DMS53 treated with DMSO at 0.1 percent for 48 hours (cell line): Measurements from ENCODE around the gene COBLL1.

ENCODE experiments used
- DNase-seq: peaks from one replicate; lab custom pipeline; 2025; ENCODE audit not compliant: unreplicated experiment; lab: John Stamatoyannopoulos, UW

The COBLL1 gene

DNA sequence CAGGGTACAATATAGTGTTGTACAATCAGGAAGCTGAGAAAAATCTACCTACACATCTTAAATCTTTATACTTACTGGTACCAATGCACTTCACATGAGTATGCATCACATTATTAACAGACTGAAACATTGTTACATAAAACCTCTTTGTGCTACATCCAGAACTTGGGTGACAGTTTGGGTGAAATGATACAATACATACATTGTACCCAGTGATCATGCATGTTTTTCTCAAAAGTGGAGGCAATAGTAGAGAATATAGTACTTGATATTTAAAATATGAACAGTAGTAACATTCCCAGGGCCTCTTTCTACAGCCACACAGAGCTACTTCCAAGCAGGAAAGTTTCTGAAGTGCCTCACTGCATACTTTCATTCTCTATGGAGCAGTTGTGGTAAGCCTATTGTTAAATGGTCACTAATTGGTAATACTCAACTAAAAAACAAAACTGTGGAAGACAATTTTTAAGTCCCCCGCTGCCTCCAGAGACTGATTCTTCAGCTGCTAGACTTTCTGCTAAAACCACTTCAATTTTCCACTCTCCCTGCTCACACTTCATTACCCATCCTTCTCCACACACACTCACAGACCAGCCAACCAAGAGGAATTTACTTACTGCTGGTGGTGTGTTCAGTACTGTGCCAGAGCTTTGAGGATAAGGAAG is 197.5 kb downstream of the COBLL1 start:
- no peak for DNase-seq

DNA sequence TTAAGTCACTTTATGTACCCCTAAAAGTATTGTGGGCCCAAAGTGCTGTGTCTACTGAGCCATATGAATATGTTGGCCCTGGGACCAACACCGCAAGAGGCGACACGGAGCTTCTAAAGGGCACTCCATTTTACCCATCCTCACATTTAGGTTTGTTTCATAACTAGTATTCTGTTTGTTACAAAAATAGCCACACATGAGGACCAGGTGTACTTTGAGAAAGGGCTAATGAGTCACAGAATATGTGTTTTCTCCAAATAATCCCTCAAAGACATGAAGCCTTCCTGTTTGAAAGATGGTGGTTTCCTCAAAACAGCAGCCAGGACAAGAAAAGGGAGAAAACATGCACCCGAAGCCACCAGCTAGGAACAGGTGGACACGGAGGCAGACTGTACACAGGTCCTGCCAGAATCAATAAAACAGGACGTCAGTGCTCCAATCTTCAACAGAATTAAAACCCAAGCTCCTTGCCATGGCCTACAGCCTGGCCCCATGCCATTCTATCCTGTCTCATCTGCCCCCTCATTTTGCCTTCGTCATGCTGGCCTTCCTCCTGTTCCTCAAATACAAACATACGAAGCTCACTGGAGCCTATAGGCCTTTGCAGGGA is 198.6 kb downstream of the COBLL1 start:
- DNase-seq = no peak

DNA sequence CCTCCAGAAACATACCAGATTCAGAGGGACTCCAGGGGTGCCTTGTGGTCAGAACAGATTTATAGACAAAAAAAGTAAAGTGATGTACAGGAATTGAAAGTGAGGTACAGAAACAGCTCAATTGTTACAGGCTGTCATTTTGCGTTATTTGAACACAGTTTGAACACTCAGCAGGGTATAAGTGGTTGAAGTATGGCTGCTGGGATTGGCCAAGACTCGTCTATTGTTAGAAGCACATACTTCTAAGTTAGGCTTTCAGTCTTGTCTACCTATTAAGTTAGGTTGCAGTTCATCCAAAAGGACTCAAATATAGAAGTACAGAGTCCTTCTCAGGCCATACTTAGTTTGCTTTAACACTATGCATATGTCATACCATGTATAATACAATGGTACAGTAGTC is 199.4 kb downstream of the COBLL1 start:
- DNase-seq = no peak
